Measurements from ENCODE around the gene ANK3. TPM values are rescaled to one million over a fixed set of nuclear protein-coding genes. Genes with fewer than 3 reads are reported as not detected.

The ANK3 gene
- total and polyA plus RNA-seq, 2 donors (not counting 3 experiments of a cell fraction or from before 2014, with no cell fraction given) = 0.88 to 8.5 TPM

- Histone ChIP-seq H3K9me3 (replicated peaks; ENCODE audit: control insufficient read depth, insufficient read depth, low read length) (no peaks in the 10 kb centered on the region), H3K4me3 (replicated peaks in 1 of 3; ENCODE audit: insufficient read depth in 1 of 3, low read depth in 1 of 3, low read length in 3 of 3) (no peak overlapping the region), H3K9me1 (replicated peaks; ENCODE audit: control insufficient read depth, extremely low read depth, insufficient read depth, low read length) (no peaks in the 10 kb centered on the region), H3K36me3 (ENCODE audit: control insufficient read depth in 2 of 2, extremely low read depth in 1 of 2, insufficient read depth in 2 of 2, low read length in 2 of 2) (no peaks in the 10 kb centered on the region), H3K27ac (ENCODE audit: insufficient read depth, low read depth, low read length) (no peak overlapping the region), H3K4me1 (ENCODE audit: control insufficient read depth, extremely low read depth, insufficient read depth, low read length) (no peaks in the 10 kb centered on the region), H3K79me2 (ENCODE audit: control insufficient read depth, insufficient read depth, low read length) (no peaks in the 10 kb centered on the region), H3K27me3 (ENCODE audit: control insufficient read depth in 2 of 2, insufficient read depth in 2 of 2, low read length in 2 of 2) (no peaks in the 10 kb centered on the region), H4K20me1 (replicated peaks; ENCODE audit: control insufficient read depth, extremely low read depth, insufficient read depth, low read length) (no peaks in the 10 kb centered on the region), H3K4me2 (ENCODE audit: insufficient read depth, low read length) (no peak overlapping the region), H2AFZ (ENCODE audit: low read depth, low read length) (no peak overlapping the region), H3K9ac (replicated peaks; ENCODE audit: extremely low read depth, insufficient read depth, low read length) (no peak overlapping the region)
- intact Hi-C loops (cut with micrococcal nuclease) (no loop called here), dilution Hi-C loops (cut with MboI; ENCODE audit: extremely low pct_ligation_motif_present, low sequenced_read_pairs) (no loop called here)
- TF ChIP-seq EZH2 (IDR thresholded peaks at IDR 0.05; ENCODE audit: borderline replicate concordance, low read depth, low read length, severe bottlenecking) (no peak), MAX (IDR thresholded peaks at IDR 0.05; ENCODE audit: insufficient read depth, insufficient read length) (no peak), MYC (IDR thresholded peaks at IDR 0.05; ENCODE audit: low read depth, low read length) (no peak), JUN (IDR thresholded peaks at IDR 0.05; ENCODE audit: borderline replicate concordance, insufficient read depth, insufficient read length, low read depth) (no peak), POLR2AphosphoS5 (IDR thresholded peaks at IDR 0.05; ENCODE audit: insufficient read depth, low read depth, low read length) (no peak), FOS (IDR thresholded peaks at IDR 0.05; ENCODE audit: borderline replicate concordance, insufficient read depth, low read length) (no peak), CTCF (IDR thresholded peaks at IDR 0.05; ENCODE audit: extremely low read depth in 1 of 2, insufficient read depth in 1 of 2, low read depth in 1 of 2, low read length in 2 of 2) (no peak), GATA2 (IDR thresholded peaks at IDR 0.05; ENCODE audit: insufficient read depth, insufficient read length, low read depth, low read length) (no peak), POLR2A (IDR thresholded peaks at IDR 0.05; ENCODE audit: low read depth, low read length) (no peak)
- FAIRE-seq (no peak), DNase-seq (ENCODE audit: low read depth, low spot score) (no peak)
- ChIA-PET POLR2A (no interaction called here), CTCF (interaction anchor here (0.8 kb wide), 1 partner anchor 10 kb away, joined by 3 read pairs; no protein-coding TSS in a partner anchor)
- no TSS peak for BruUV-seq (replicated peaks)
Measured at GRCh38 chr10:60368875-60369546, 20.7 kb downstream of the ANK3 start.
